Measurements from ENCODE around the gene ACTRT2.

The ACTRT2 gene

GRCh38 chr1:3061566-3061965, 40.3 kb downstream of the ACTRT2 start:
- no peak overlapping the region for H3K27ac ChIP-seq (ENCODE audit: low read depth, low read length)
- no peaks in the 10 kb centered on the region for H3K9me3 ChIP-seq (ENCODE audit: control insufficient read depth in 5 of 5, low read length in 5 of 5)
- peaks cover 1 to 41% (median 27%) of the 10 kb centered on the region in 5 donors for H3K4me1 ChIP-seq (ENCODE audit: control insufficient read depth in 5 of 5, insufficient read depth in 5 of 5, low read length in 5 of 5)
- H3K27me3 ChIP-seq (ENCODE audit: control insufficient read depth in 5 of 5, insufficient read depth in 4 of 5, low read length in 5 of 5) = peaks cover 7 to 44% (median 39%) of the 10 kb centered on the region in 5 donors
- H3K4me3 ChIP-seq (ENCODE audit: low read depth in 1 of 5, low read length in 5 of 5) = no peak overlapping the region
- H3K36me3 ChIP-seq (ENCODE audit: control insufficient read depth in 5 of 5, insufficient read depth in 5 of 5, low read length in 5 of 5) = no peaks in the 10 kb centered on the region
- no peak overlapping the region for H3K9ac ChIP-seq (ENCODE audit: low read length in 5 of 5)

- Histone ChIP-seq H3K27ac (ENCODE audit: low read depth, low read length) (no peak overlapping the region), H3K9me3 (ENCODE audit: control insufficient read depth in 5 of 5, low read length in 5 of 5) (no peaks in the 10 kb centered on the region), H3K36me3 (ENCODE audit: control insufficient read depth in 5 of 5, insufficient read depth in 5 of 5, low read length in 5 of 5) (no peaks in the 10 kb centered on the region), H3K9ac (ENCODE audit: low read length in 5 of 5) (no peak overlapping the region), H3K4me3 (ENCODE audit: low read depth in 1 of 5, low read length in 5 of 5) (no peak overlapping the region), H3K4me1 (ENCODE audit: control insufficient read depth in 5 of 5, insufficient read depth in 5 of 5, low read length in 5 of 5) (peaks cover 1 to 45% (median 27%) of the 10 kb centered on the region in 5 donors), H3K27me3 (ENCODE audit: control insufficient read depth in 5 of 5, insufficient read depth in 4 of 5, low read length in 5 of 5) (peaks cover 12 to 49% (median 44%) of the 10 kb centered on the region in 5 donors)
Measured at GRCh38 chr1:3061981-3062615, 40.8 kb downstream of the ACTRT2 start.

DNA sequence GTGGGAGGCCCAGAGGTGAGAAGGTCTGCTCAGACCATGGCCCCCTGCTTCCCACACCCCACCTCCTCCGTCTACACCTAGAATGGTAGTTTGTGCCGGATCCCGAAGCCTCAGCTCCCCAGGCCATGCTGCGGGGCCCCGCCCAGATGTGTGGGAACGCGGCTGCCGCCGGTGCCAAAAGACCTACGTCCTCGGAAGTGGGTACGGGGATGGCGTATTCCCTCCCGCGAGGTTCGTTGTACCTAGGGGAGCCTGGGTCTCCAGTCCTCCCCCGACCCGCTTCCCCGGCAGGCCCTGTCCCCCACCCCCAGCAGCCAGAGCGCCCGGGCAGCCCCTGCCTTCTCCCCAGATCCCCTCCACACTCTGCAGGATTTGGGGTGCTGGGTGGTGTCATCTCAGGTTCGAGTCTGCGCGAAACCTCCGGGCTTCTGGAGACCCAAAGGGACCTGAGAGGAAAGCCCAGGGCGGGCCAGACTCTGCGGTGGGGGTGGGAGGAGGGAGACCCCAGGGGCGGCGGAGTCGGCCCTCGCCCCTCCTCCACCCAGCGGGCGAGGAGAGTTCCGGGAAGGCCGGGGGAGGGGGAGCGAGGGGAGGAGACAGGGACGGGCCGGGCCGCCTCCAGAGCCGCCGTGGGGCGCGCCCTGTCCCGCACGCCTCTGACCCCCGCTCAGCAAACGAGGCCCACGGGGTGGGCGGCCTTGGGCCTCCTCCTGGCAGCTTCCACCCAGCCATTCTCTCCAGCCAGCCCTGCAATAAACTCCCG, 41.5 kb downstream of the ACTRT2 start:
- no peak overlapping the region for H3K27ac ChIP-seq (ENCODE audit: low read depth, low read length)
- H3K4me1 ChIP-seq (ENCODE audit: control insufficient read depth in 5 of 5, insufficient read depth in 5 of 5, low read length in 5 of 5) = peaks cover 1 to 52% (median 32%) of the 10 kb centered on the region in 5 donors
- H3K9me3 ChIP-seq (ENCODE audit: control insufficient read depth in 5 of 5, low read length in 5 of 5) = no peaks in the 10 kb centered on the region
- no peaks in the 10 kb centered on the region for H3K36me3 ChIP-seq (ENCODE audit: control insufficient read depth in 5 of 5, insufficient read depth in 5 of 5, low read length in 5 of 5)
- H3K4me3 ChIP-seq (ENCODE audit: low read depth in 1 of 5, low read length in 5 of 5) = peak overlapping the region in 4 of 5 donors; percentile 36 to 55 (median 47)
- H3K9ac ChIP-seq (ENCODE audit: low read length in 5 of 5) = no peak overlapping the region
- H3K27me3 ChIP-seq (ENCODE audit: control insufficient read depth in 5 of 5, insufficient read depth in 4 of 5, low read length in 5 of 5) = peaks cover 19 to 56% (median 51%) of the 10 kb centered on the region in 5 donors

GRCh38 chr1:3063379-3064295, 42.4 kb downstream of the ACTRT2 start:
- peak overlapping the region in 4 of 5 donors; percentile 36 to 55 (median 47) for H3K4me3 ChIP-seq (ENCODE audit: low read depth in 1 of 5, low read length in 5 of 5)
- H3K27ac ChIP-seq (ENCODE audit: low read depth, low read length) = no peak overlapping the region
- no peaks in the 10 kb centered on the region for H3K9me3 ChIP-seq (ENCODE audit: control insufficient read depth in 5 of 5, low read length in 5 of 5)
- H3K27me3 ChIP-seq (ENCODE audit: control insufficient read depth in 5 of 5, insufficient read depth in 4 of 5, low read length in 5 of 5) = peaks cover 20 to 59% (median 54%) of the 10 kb centered on the region in 5 donors
- H3K36me3 ChIP-seq (ENCODE audit: control insufficient read depth in 5 of 5, insufficient read depth in 5 of 5, low read length in 5 of 5) = no peaks in the 10 kb centered on the region
- H3K4me1 ChIP-seq (ENCODE audit: control insufficient read depth in 5 of 5, insufficient read depth in 5 of 5, low read length in 5 of 5) = peaks cover 1 to 58% (median 36%) of the 10 kb centered on the region in 5 donors
- peak overlapping the region in 1 of 5 donors; percentile 41 for H3K9ac ChIP-seq (ENCODE audit: low read length in 5 of 5)

GRCh38 chr1:3064296-3064850, 43.1 kb downstream of the ACTRT2 start:
- peaks cover 1 to 63% (median 38%) of the 10 kb centered on the region in 5 donors for H3K4me1 ChIP-seq (ENCODE audit: control insufficient read depth in 5 of 5, insufficient read depth in 5 of 5, low read length in 5 of 5)
- H3K9ac ChIP-seq (ENCODE audit: low read length in 5 of 5) = no peak overlapping the region
- H3K36me3 ChIP-seq (ENCODE audit: control insufficient read depth in 5 of 5, insufficient read depth in 5 of 5, low read length in 5 of 5) = no peaks in the 10 kb centered on the region
- peak overlapping the region in 2 of 5 donors; percentile 39 to 55 for H3K4me3 ChIP-seq (ENCODE audit: low read depth in 1 of 5, low read length in 5 of 5)
- no peak overlapping the region for H3K27ac ChIP-seq (ENCODE audit: low read depth, low read length)
- peaks cover 20 to 59% (median 54%) of the 10 kb centered on the region in 5 donors for H3K27me3 ChIP-seq (ENCODE audit: control insufficient read depth in 5 of 5, insufficient read depth in 4 of 5, low read length in 5 of 5)
- no peaks in the 10 kb centered on the region for H3K9me3 ChIP-seq (ENCODE audit: control insufficient read depth in 5 of 5, low read length in 5 of 5)

- H3K27ac ChIP-seq (ENCODE audit: low read depth, low read length) = no peak overlapping the region
- no peaks in the 10 kb centered on the region for H3K9me3 ChIP-seq (ENCODE audit: control insufficient read depth in 5 of 5, low read length in 5 of 5)
- H3K36me3 ChIP-seq (ENCODE audit: control insufficient read depth in 5 of 5, insufficient read depth in 5 of 5, low read length in 5 of 5) = no peaks in the 10 kb centered on the region
- no peak overlapping the region for H3K9ac ChIP-seq (ENCODE audit: low read length in 5 of 5)
- peaks cover 20 to 59% (median 54%) of the 10 kb centered on the region in 5 donors for H3K27me3 ChIP-seq (ENCODE audit: control insufficient read depth in 5 of 5, insufficient read depth in 4 of 5, low read length in 5 of 5)
- H3K4me1 ChIP-seq (ENCODE audit: control insufficient read depth in 5 of 5, insufficient read depth in 5 of 5, low read length in 5 of 5) = peaks cover 1 to 63% (median 42%) of the 10 kb centered on the region in 5 donors
- no peak overlapping the region for H3K4me3 ChIP-seq (ENCODE audit: low read depth in 1 of 5, low read length in 5 of 5)
Measured at GRCh38 chr1:3064901-3065300, 43.6 kb downstream of the ACTRT2 start.

GRCh38 chr1:3065396-3065795, 44.1 kb downstream of the ACTRT2 start:
- Histone ChIP-seq H3K27me3 (ENCODE audit: control insufficient read depth in 5 of 5, insufficient read depth in 4 of 5, low read length in 5 of 5) (peaks cover 20 to 59% (median 54%) of the 10 kb centered on the region in 5 donors), H3K9me3 (ENCODE audit: control insufficient read depth in 5 of 5, low read length in 5 of 5) (no peaks in the 10 kb centered on the region), H3K4me3 (ENCODE audit: low read depth in 1 of 5, low read length in 5 of 5) (no peak overlapping the region), H3K9ac (ENCODE audit: low read length in 5 of 5) (no peak overlapping the region), H3K4me1 (ENCODE audit: control insufficient read depth in 5 of 5, insufficient read depth in 5 of 5, low read length in 5 of 5) (peaks cover 1 to 63% (median 44%) of the 10 kb centered on the region in 5 donors), H3K36me3 (ENCODE audit: control insufficient read depth in 5 of 5, insufficient read depth in 5 of 5, low read length in 5 of 5) (no peaks in the 10 kb centered on the region), H3K27ac (ENCODE audit: low read depth, low read length) (no peak overlapping the region)

DNA sequence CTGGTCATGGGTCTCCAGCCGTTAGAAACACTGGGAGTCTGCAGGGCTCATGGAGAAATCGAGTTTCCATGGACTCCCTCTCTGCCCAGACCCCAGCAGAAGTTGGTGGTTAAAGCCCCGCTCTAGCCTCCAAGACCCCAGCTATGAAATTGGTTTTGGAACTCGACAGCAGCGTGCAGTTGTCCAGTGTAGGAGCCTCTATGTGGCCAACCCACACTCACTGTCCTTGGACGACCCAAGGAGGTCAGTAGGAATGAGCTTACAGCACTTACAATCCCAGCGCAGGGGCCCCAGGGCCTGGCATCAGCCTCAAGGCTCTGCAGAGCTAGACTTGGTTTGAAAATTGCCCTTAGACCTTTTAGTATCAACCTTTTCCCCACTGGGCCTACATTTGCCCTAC, 44.5 kb downstream of the ACTRT2 start:
- no peaks in the 10 kb centered on the region for H3K9me3 ChIP-seq (ENCODE audit: control insufficient read depth in 5 of 5, low read length in 5 of 5)
- H3K27ac ChIP-seq (ENCODE audit: low read depth, low read length) = no peak overlapping the region
- H3K27me3 ChIP-seq (ENCODE audit: control insufficient read depth in 5 of 5, insufficient read depth in 4 of 5, low read length in 5 of 5) = peaks cover 22 to 62% (median 54%) of the 10 kb centered on the region in 5 donors
- H3K36me3 ChIP-seq (ENCODE audit: control insufficient read depth in 5 of 5, insufficient read depth in 5 of 5, low read length in 5 of 5) = no peaks in the 10 kb centered on the region
- H3K9ac ChIP-seq (ENCODE audit: low read length in 5 of 5) = no peak overlapping the region
- peaks cover 1 to 66% (median 48%) of the 10 kb centered on the region in 5 donors for H3K4me1 ChIP-seq (ENCODE audit: control insufficient read depth in 5 of 5, insufficient read depth in 5 of 5, low read length in 5 of 5)
- no peak overlapping the region for H3K4me3 ChIP-seq (ENCODE audit: low read depth in 1 of 5, low read length in 5 of 5)

DNA sequence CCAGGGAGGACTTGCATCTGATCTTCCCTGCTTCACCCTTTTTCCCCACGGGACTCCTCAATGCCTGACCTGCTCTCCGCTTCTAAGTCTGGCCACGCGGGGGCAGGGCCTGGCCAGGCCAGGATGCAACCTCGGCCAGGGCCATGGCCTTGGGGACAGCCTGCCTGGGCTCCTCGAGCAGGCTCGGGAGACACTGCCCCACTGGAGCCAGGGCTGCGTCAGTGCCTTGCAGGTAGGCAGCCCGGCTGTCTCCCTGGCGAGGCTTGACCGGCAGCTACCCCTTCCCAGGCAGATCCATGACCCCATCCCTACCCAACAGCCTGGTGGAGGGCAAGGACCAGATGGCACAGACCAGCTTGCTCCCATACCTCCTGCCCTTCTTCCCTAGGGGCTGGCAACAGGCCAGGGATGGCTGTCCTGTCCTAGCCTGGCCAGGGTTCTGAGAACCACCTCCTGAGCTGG, 45.0 kb downstream of the ACTRT2 start:
- H3K27ac ChIP-seq (ENCODE audit: low read depth, low read length) = no peak overlapping the region
- no peak overlapping the region for H3K9ac ChIP-seq (ENCODE audit: low read length in 5 of 5)
- no peaks in the 10 kb centered on the region for H3K36me3 ChIP-seq (ENCODE audit: control insufficient read depth in 5 of 5, insufficient read depth in 5 of 5, low read length in 5 of 5)
- H3K9me3 ChIP-seq (ENCODE audit: control insufficient read depth in 5 of 5, low read length in 5 of 5) = no peaks in the 10 kb centered on the region
- no peak overlapping the region for H3K4me3 ChIP-seq (ENCODE audit: low read depth in 1 of 5, low read length in 5 of 5)
- peaks cover 25 to 67% (median 53%) of the 10 kb centered on the region in 5 donors for H3K27me3 ChIP-seq (ENCODE audit: control insufficient read depth in 5 of 5, insufficient read depth in 4 of 5, low read length in 5 of 5)
- H3K4me1 ChIP-seq (ENCODE audit: control insufficient read depth in 5 of 5, insufficient read depth in 5 of 5, low read length in 5 of 5) = peaks cover 1 to 71% (median 52%) of the 10 kb centered on the region in 5 donors
